Lower leg skin (tissue), 4 donors: ENCODE data around the gene PDZD7. TPM values are rescaled to one million over a fixed set of nuclear protein-coding genes. Genes with fewer than 3 reads are reported as not detected.
A peak's percentile ranks its signal among the peaks of the same experiment; 100 is the strongest.

Experiments used
- DNase-seq, 2 donors: peaks; one replicate each; pipeline ENCODE4 v3.0.0-alpha.2; 2019; ENCODE audit warnings: low spot score in 2 of 2
- H3K4me3 ChIP-seq: fragments of 200-600 bp; sonication (generic); 2 replicates; pipeline ENCODE4 v1.5.1; 2017; ENCODE audit warnings: mild to moderate bottlenecking, low read depth; ENCODE audit not compliant: poor library complexity, severe bottlenecking
- CTCF ChIP-seq, 3 donors: fragments of 450-650 bp; IDR thresholded peaks; one replicate each; pipeline ENCODE4 v1.5.1; 2016; ENCODE audit warnings: antibody characterized with exemption in 3 of 3, mild to moderate bottlenecking in 3 of 3, moderate library complexity in 2 of 3
- POLR2A ChIP-seq, 2 donors: fragments of 450-650 bp; IDR thresholded peaks; one replicate each; pipeline ENCODE4 v1.6.1; 2016 to 2017; ENCODE audit warnings: antibody characterized with exemption in 2 of 2, mild to moderate bottlenecking in 1 of 2, moderate library complexity in 1 of 2
- WGBS, 2 donors: methylation state at CpG; one replicate each; pipeline ENCODE4 v1.1.5; 2018; 5-methylcytosine and 5-hydroxymethylcytosine counted together
- intact Hi-C: fragments of 100-400 bp; cut with DNase I; formaldehyde crosslinking; loops from one replicate; pipeline ENCODE4 v1.15.0; 2023; ENCODE audit warnings: low total_unique reads
- total RNA-seq, 4 donors: library from RNA; depleted of rRNA; stranded (reverse); fragments of >200 nt; gene quantifications; one replicate each; pipeline ENCODE4 v1.1.0, GENCODE V29; 2016

The PDZD7 gene
- total RNA-seq, 4 donors from 2014 or later = 1.5 to 9.0 (median 3.5) TPM

GRCh38 chr10:100969187-100970075 is 61.5 kb downstream of the PDZD7 start, which contains the start of gene SEMA4G:
SEMA4G (plus strand) TSS chr10:100969504; CDS start chr10:100972913, 3,409 bp downstream.
- TF ChIP-seq POLR2A (IDR thresholded peaks at IDR 0.05) (no peak), CTCF (IDR thresholded peaks at IDR 0.05) (no peak)
- DNase-seq = peak in 1 of 2 donors; percentile 90
- intact Hi-C loops = no loop called here
- H3K4me3 ChIP-seq = peak within 1 kb of the TSS; percentile 43
- WGBS, 2 donors = 3 to 4% methylated on average over 43 to 67 of the region's 70 CpGs

- intact Hi-C loops = no loop called here
- no peak overlapping the region for H3K4me3 ChIP-seq
- WGBS, 2 donors = 24 to 31% methylated on average over 9 of the region's 9 CpGs
- TF ChIP-seq CTCF (IDR thresholded peaks at IDR 0.05) (no peak), POLR2A (IDR thresholded peaks at IDR 0.05) (no peak)
- DNase-seq = no peak
These were observed 62.1 kb downstream of the PDZD7 start for GRCh38 chr10:100968863-100969186.

GRCh38 chr10:100968062-100968736 is 62.7 kb downstream of the PDZD7 start:
- 82 to 96% methylated on average over 2 of the region's 2 CpGs for WGBS, 2 donors
- no peak for TF ChIP-seq CTCF (IDR thresholded peaks at IDR 0.05)
- TF ChIP-seq POLR2A (IDR thresholded peaks at IDR 0.05) = no peak
- H3K4me3 ChIP-seq = no peak overlapping the region
- intact Hi-C loops = no loop called here
- DNase-seq = no peak

- 85 to 91% methylated on average over 2 of the region's 2 CpGs for WGBS, 2 donors
- intact Hi-C loops = no loop called here
- no peak overlapping the region for H3K4me3 ChIP-seq
- no peak for DNase-seq
- TF ChIP-seq CTCF (IDR thresholded peaks at IDR 0.05) (no peak), POLR2A (IDR thresholded peaks at IDR 0.05) (no peak)
These were observed 63.6 kb downstream of the PDZD7 start for GRCh38 chr10:100967332-100967731.

- intact Hi-C loops = no loop called here
- TF ChIP-seq POLR2A (IDR thresholded peaks at IDR 0.05) (no peak), CTCF (IDR thresholded peaks at IDR 0.05) (no peak)
- WGBS, 2 donors = 73 to 80% methylated on average over 2 of the region's 2 CpGs
- no peak for DNase-seq
- no peak overlapping the region for H3K4me3 ChIP-seq
These were observed 64.0 kb downstream of the PDZD7 start for GRCh38 chr10:100966887-100967286.
